ENCODE measurements around the gene METTL21A.

METTL21A gene

GRCh38 chr2:207621501-207622039 is 3.6 kb downstream of the METTL21A start:
- no peak for DNase-seq

- no peak for DNase-seq
These were observed 5.4 kb downstream of the METTL21A start for GRCh38 chr2:207619764-207620203.

GRCh38 chr2:207617011-207617671 is 8.1 kb downstream of the METTL21A start:
- DNase-seq, result no peak

GRCh38 chr2:207616185-207616584 is 9.0 kb downstream of the METTL21A start:
- no peak for DNase-seq

- no peak for DNase-seq
These were observed 10.4 kb downstream of the METTL21A start for GRCh38 chr2:207614824-207615223.

GRCh38 chr2:207612714-207613113 is 12.5 kb downstream of the METTL21A start:
- no peak for DNase-seq

GRCh38 chr2:207606829-207607228 is 18.4 kb downstream of the METTL21A start:
- DNase-seq, result no peak

GRCh38 chr2:207606399-207606798 is 18.8 kb downstream of the METTL21A start:
- DNase-seq, result no peak

- no peak for DNase-seq
These were observed 21.7 kb downstream of the METTL21A start for GRCh38 chr2:207603486-207603885.

- DNase-seq, result no peak
These were observed 23.4 kb downstream of the METTL21A start for GRCh38 chr2:207601774-207602173.

GRCh38 chr2:207600231-207600630 is 25.0 kb downstream of the METTL21A start:
- no peak for DNase-seq

- no peak for DNase-seq
These were observed 25.6 kb downstream of the METTL21A start for GRCh38 chr2:207599636-207600035.

- DNase-seq, result no peak
These were observed 30.5 kb downstream of the METTL21A start for GRCh38 chr2:207594731-207595130.

GRCh38 chr2:207594264-207594663 is 30.9 kb downstream of the METTL21A start:
- no peak for DNase-seq

- no peak for DNase-seq
These were observed 31.9 kb downstream of the METTL21A start for GRCh38 chr2:207593277-207593676.

- no peak for DNase-seq
These were observed 36.1 kb downstream of the METTL21A start for GRCh38 chr2:207589143-207589542.

- DNase-seq, result no peak
These were observed 37.9 kb downstream of the METTL21A start for GRCh38 chr2:207587305-207587704.

GRCh38 chr2:207584952-207585351 is 40.2 kb downstream of the METTL21A start:
- no peak for DNase-seq

GRCh38 chr2:207571370-207571769 is 53.8 kb downstream of the METTL21A start:
- DNase-seq, result no peak

- DNase-seq, result no peak
These were observed 57.5 kb downstream of the METTL21A start for GRCh38 chr2:207567671-207568070.

- no peak for DNase-seq
These were observed 59.3 kb downstream of the METTL21A start for GRCh38 chr2:207565736-207566500.
